ENCODE measurements around the gene DELE1. TPM values are rescaled to one million over a fixed set of nuclear protein-coding genes. Genes with fewer than 3 reads are reported as not detected.

The DELE1 gene
- total RNA-seq, 1 experiment from 2014 or later, result 67.6 TPM

GRCh38 chr5:141952020-141952419 lies 28.3 kb downstream of the DELE1 start:
- Histone ChIP-seq H3K27me3 (replicated peaks; ENCODE audit: control insufficient read depth, insufficient read depth, low read length) (no peaks in the 10 kb centered on the region), H3K36me3 (ENCODE audit: control insufficient read depth, insufficient read depth, low read length) (no peaks in the 10 kb centered on the region), H3K9me3 (no peaks in the 10 kb centered on the region), H3K4me1 (no peaks in the 10 kb centered on the region), H3K4me3 (ENCODE audit: low read depth, low read length) (no peak overlapping the region)
- TF ChIP-seq CTCF (IDR thresholded peaks at IDR 0.05; ENCODE audit: insufficient read depth in 1 of 2, low read depth in 1 of 2, low read length in 1 of 2, severe bottlenecking in 1 of 2, unreplicated experiment in 1 of 2), result no peak
- ChIA-PET CTCF (interaction anchor here (0.9 to 1.0 kb wide), 2 partner anchors 9 to 18 kb away, joined by 4 read pairs; partner anchors contain the start of gene RNF14), POLR2A (no interaction called here)
- peaks cover 4% of the 10 kb centered on the region for H3K27me3 Mint-ChIP-seq (ENCODE audit: insufficient read depth, unreplicated experiment)
- H3K27ac Mint-ChIP-seq (ENCODE audit: unreplicated experiment), result no peak overlapping the region
- BruUV-seq (replicated peaks), result no TSS peak
- no peaks in the 10 kb centered on the region for H3K9me3 Mint-ChIP-seq (ENCODE audit: unreplicated experiment)
- H3K4me1 Mint-ChIP-seq (ENCODE audit: low read depth, unreplicated experiment), result no peaks in the 10 kb centered on the region
- no peak overlapping the region for H3K4me3 Mint-ChIP-seq (ENCODE audit: unreplicated experiment)
- intact Hi-C loops (cut with micrococcal nuclease; ENCODE audit: unreplicated experiment), result no loop called here
- DNase-seq, result no peak
- H3K36me3 Mint-ChIP-seq (ENCODE audit: insufficient read depth, unreplicated experiment), result no peaks in the 10 kb centered on the region

GRCh38 chr5:141954194-141954593 lies 30.5 kb downstream of the DELE1 start:
- Mint-ChIP-seq H3K36me3 (ENCODE audit: insufficient read depth, unreplicated experiment) (no peaks in the 10 kb centered on the region), H3K4me1 (ENCODE audit: low read depth, unreplicated experiment) (no peaks in the 10 kb centered on the region), H3K4me3 (ENCODE audit: unreplicated experiment) (no peak overlapping the region), H3K9me3 (ENCODE audit: unreplicated experiment) (no peaks in the 10 kb centered on the region), H3K27me3 (ENCODE audit: insufficient read depth, unreplicated experiment) (peaks cover 4% of the 10 kb centered on the region), H3K27ac (ENCODE audit: unreplicated experiment) (no peak overlapping the region)
- Histone ChIP-seq H3K36me3 (ENCODE audit: control insufficient read depth, insufficient read depth, low read length) (no peaks in the 10 kb centered on the region), H3K4me3 (ENCODE audit: low read depth, low read length) (no peak overlapping the region), H3K27me3 (replicated peaks; ENCODE audit: control insufficient read depth, insufficient read depth, low read length) (no peaks in the 10 kb centered on the region), H3K4me1 (no peaks in the 10 kb centered on the region), H3K9me3 (no peaks in the 10 kb centered on the region)
- no peak for DNase-seq
- POLR2A ChIA-PET, result no interaction called here
- no TSS peak for BruUV-seq (replicated peaks)
- no peak for TF ChIP-seq CTCF (IDR thresholded peaks at IDR 0.05; ENCODE audit: insufficient read depth in 1 of 2, low read depth in 1 of 2, low read length in 1 of 2, severe bottlenecking in 1 of 2, unreplicated experiment in 1 of 2)
- CTCF ChIA-PET, result no interaction called here
- intact Hi-C loops (cut with micrococcal nuclease; ENCODE audit: unreplicated experiment), result no loop called here

- Histone ChIP-seq H3K27me3 (replicated peaks; ENCODE audit: control insufficient read depth, insufficient read depth, low read length) (no peaks in the 10 kb centered on the region), H3K36me3 (ENCODE audit: control insufficient read depth, insufficient read depth, low read length) (no peaks in the 10 kb centered on the region), H3K4me1 (0 out of 2 replicates have a peak, but pooled peaks cover 5% of the 10 kb centered on the region), H3K4me3 (ENCODE audit: low read depth, low read length) (no peak overlapping the region), H3K9me3 (no peaks in the 10 kb centered on the region)
- intact Hi-C loops (cut with micrococcal nuclease; ENCODE audit: unreplicated experiment), result no loop called here
- ChIA-PET POLR2A (no interaction called here), CTCF (interaction anchor here (0.5 kb wide), 1 partner anchor 307 kb away, joined by 6 read pairs; no protein-coding TSS in a partner anchor)
- no peaks in the 10 kb centered on the region for H3K4me1 Mint-ChIP-seq (ENCODE audit: low read depth, unreplicated experiment)
- no peak for TF ChIP-seq CTCF (IDR thresholded peaks at IDR 0.05; ENCODE audit: insufficient read depth in 1 of 2, low read depth in 1 of 2, low read length in 1 of 2, severe bottlenecking in 1 of 2, unreplicated experiment in 1 of 2)
- peaks cover 4% of the 10 kb centered on the region for H3K27me3 Mint-ChIP-seq (ENCODE audit: insufficient read depth, unreplicated experiment)
- DNase-seq, result no peak
- H3K4me3 Mint-ChIP-seq (ENCODE audit: unreplicated experiment), result no peak overlapping the region
- BruUV-seq (replicated peaks), result no TSS peak
- no peak overlapping the region for H3K27ac Mint-ChIP-seq (ENCODE audit: unreplicated experiment)
- no peaks in the 10 kb centered on the region for H3K36me3 Mint-ChIP-seq (ENCODE audit: insufficient read depth, unreplicated experiment)
- H3K9me3 Mint-ChIP-seq (ENCODE audit: unreplicated experiment), result no peaks in the 10 kb centered on the region
Measured at GRCh38 chr5:141957367-141957996, 33.8 kb downstream of the DELE1 start.
